Stomach (tissue), 9 donors: Measurements from ENCODE around the gene EIF3B. TPM values are rescaled to one million over a fixed set of nuclear protein-coding genes. Genes with fewer than 3 reads are reported as not detected.
A peak's percentile ranks its signal among the peaks of the same experiment; 100 is the strongest.
"Not testable (repeated sequence)": the region's sequence is repeated elsewhere in the genome, so short reads cannot be mapped to it uniquely, and the experiment has no call there.

Experiments
- DNase-seq, 2 donors: peaks; one replicate each; pipeline versions ENCODE4 v3.0.0 to v3.0.0-alpha.2; 2013 to 2019
- H3K27ac ChIP-seq, 5 donors: fragments of 200-600 bp in 4 of 5; sonication (generic) in 4 of 5; one replicate each; pipeline ENCODE4 v1.5.1; 2013 to 2019; ENCODE audit warnings: mild to moderate bottlenecking in 1 of 5, moderate library complexity in 1 of 5
- H3K27me3 ChIP-seq, 3 donors: fragments of 200-600 bp; sonication (generic); one replicate each; pipeline ENCODE4 v1.5.1; 2017 to 2019; ENCODE audit warnings: mixed run types in 1 of 3
- H3K36me3 ChIP-seq, 4 donors: fragments of 200-600 bp; sonication (generic); 1 replicate in 3 of 4; 2 replicates in 1 of 4; pipeline ENCODE4 v1.5.1; 2016 to 2019
- H3K4me1 ChIP-seq, 4 donors: fragments of 200-600 bp; sonication (generic); one replicate each; pipeline ENCODE4 v1.5.1; 2016 to 2019
- H3K4me3 ChIP-seq, 4 donors: fragments of 200-600 bp; sonication (generic) in 3 of 4; one replicate each; pipeline ENCODE4 v1.5.1; 2016 to 2019; ENCODE audit warnings: mild to moderate bottlenecking in 1 of 4
- H3K9me3 ChIP-seq, 4 donors: fragments of 200-600 bp; sonication (generic); one replicate each; pipeline ENCODE4 v1.5.1; 2016 to 2019
- CTCF ChIP-seq, 7 experiments: fragments of 450-650 bp in 4 of 7; fragments of 200-600 bp in 3 of 7; sonication (generic) in 3 of 7; IDR thresholded peaks; one replicate each; pipeline ENCODE4 v1.5.1; 2016 to 2019; ENCODE audit warnings: antibody characterized with exemption in 7 of 7, control low read depth in 2 of 7, mild to moderate bottlenecking in 1 of 7
- EP300 ChIP-seq: sonication (generic); formaldehyde crosslinking; IDR thresholded peaks from one replicate; pipeline ENCODE4 v1.6.1; 2017; ENCODE audit warnings: antibody characterized with exemption
- POLR2A ChIP-seq, 4 donors: fragments of 450-650 bp; IDR thresholded peaks; one replicate each; pipeline ENCODE4 v1.6.1; 2016; ENCODE audit warnings: antibody characterized with exemption in 4 of 4, control low read depth in 2 of 4, mild to moderate bottlenecking in 1 of 4, moderate library complexity in 1 of 4
- POLR2AphosphoS5 ChIP-seq, 3 donors: sonication (generic); formaldehyde crosslinking; IDR thresholded peaks; one replicate each; pipeline ENCODE4 v1.6.1; 2016; ENCODE audit warnings: antibody characterized with exemption in 3 of 3
- WGBS, 5 donors: extraction: QIAGEN DNeasy Blood & Tissue Kit in 3 of 5; methylation state at CpG; one replicate each; pipeline versions ENCODE4 v1.1.5 to v1.1.7; 2013 to 2018; 5-methylcytosine and 5-hydroxymethylcytosine counted together
- intact Hi-C: fragments of 100-400 bp; cut with DNase I; formaldehyde crosslinking; loops from one replicate; pipeline ENCODE4 v1.15.1; 2023; ENCODE audit warnings: low total_unique reads
- polyA plus RNA-seq, 3 donors: library from polyadenylated mRNA; stranded (reverse); fragments of 200-250 nt; gene quantifications; one replicate each; pipeline ENCODE4 v1.2.3, GENCODE V29; 2013
- total RNA-seq, 5 donors: library from RNA; depleted of rRNA; stranded (reverse); fragments of >200 nt; gene quantifications; one replicate each; pipeline versions ENCODE4 v1.1.0 to v1.2.3, GENCODE V29; 2014 to 2016
- donor health status: healthy with polysubstance abuse.
- donor health status: Bipolar disorder and iron deficiency.
- donor health status: healthy.

Gene EIF3B
- total and polyA plus RNA-seq, 8 donors = 64.8 to 373 (median 131) TPM

GRCh38 chr7:2386964-2387669, 32.5 kb downstream of the EIF3B start:
- intact Hi-C loops = no loop called here
- Histone ChIP-seq H3K27me3 (no peaks in the 10 kb centered on the region), H3K27ac (no peak overlapping the region), H3K4me3 (no peak overlapping the region), H3K9me3 (no peaks in the 10 kb centered on the region), H3K4me1 (peaks cover 0 to 4% (median 2%) of the 10 kb centered on the region in 4 donors), H3K36me3 (peaks cover 0 to 16% (median 12%) of the 10 kb centered on the region in 4 donors)
- no peak for TF ChIP-seq EP300
- no peak for TF ChIP-seq POLR2AphosphoS5 (IDR thresholded peaks at IDR 0.05)
- no peak for TF ChIP-seq CTCF (IDR thresholded peaks at IDR 0.05)
- TF ChIP-seq POLR2A (IDR thresholded peaks at IDR 0.05) = no peak
- no peak for DNase-seq
- 81 to 90% (median 86%) methylated on average over 14 to 17 of the region's 17 CpGs for WGBS, 5 donors

DNA sequence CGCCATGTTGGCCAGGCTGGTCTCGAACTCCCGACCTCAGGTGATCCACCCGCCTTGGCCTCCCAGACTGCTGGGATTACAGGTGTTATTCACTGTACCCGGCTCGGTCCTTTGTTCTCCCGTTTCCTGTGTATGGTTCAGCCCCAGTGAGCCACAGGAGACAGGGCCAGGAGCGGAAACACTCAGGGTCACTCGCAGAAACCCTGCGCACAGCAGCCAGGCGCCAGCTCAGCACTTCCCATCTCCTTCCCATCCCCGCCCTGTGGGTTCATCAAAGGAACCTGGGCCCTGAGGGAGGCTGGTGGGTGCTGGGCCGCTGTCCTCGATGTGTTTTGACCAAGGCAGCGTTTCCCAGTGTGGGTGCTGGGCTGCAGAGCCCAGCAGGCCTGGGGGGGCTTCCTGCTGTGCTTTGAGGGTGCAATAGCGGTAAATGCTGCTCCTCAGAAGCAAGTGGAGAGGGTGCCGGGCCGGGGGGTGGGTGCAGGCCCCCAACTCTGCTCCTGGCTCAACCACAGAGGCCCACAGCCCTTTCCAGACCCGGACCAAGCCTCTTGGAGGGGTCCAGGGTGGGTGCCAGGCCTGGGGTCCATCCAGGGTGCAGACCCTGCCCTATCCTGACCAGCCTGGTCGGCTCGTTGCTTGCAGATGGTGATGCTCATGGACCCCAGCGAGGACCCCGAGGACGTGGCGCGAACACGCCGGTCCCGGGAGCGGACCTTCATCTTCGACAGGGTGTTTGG, 33.4 kb downstream of the EIF3B start:
- TF ChIP-seq EP300 (no peak), POLR2AphosphoS5 (IDR thresholded peaks at IDR 0.05) (peak in 1 of 3 donors; percentile 11)
- peaks cover 0 to 6% (median 3%) of the 10 kb centered on the region in 4 donors for H3K36me3 ChIP-seq
- DNase-seq = no peak
- H3K27me3 ChIP-seq = no peaks in the 10 kb centered on the region
- H3K27ac ChIP-seq = no peak overlapping the region
- peaks cover 0 to 4% (median 2%) of the 10 kb centered on the region in 4 donors for H3K4me1 ChIP-seq
- no peak overlapping the region for H3K4me3 ChIP-seq
- WGBS, 5 donors = 88 to 97% (median 90%) methylated on average over 18 to 31 of the region's 31 CpGs
- intact Hi-C loops = no loop called here
- no peaks in the 10 kb centered on the region for H3K9me3 ChIP-seq

DNA sequence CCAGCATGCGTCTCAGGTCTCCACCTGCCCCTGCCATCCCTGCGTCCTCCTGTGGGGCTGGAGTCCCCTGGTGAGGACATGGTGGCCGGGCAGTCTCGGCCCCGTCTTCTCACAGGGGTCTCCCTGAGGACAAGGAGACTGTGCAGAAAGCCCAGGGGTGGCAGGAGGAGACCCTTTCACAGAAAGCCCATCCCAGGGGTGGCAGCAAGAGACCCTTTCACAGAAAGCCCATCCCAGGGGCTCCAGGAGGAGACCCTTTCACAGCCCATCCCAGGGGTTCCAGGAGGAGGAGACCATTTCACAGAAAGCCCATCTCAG, 34.0 kb downstream of the EIF3B start:
- H3K4me1 ChIP-seq = peaks cover 0 to 4% (median 3%) of the 10 kb centered on the region in 4 donors
- intact Hi-C loops = no loop called here
- no peak overlapping the region for H3K27ac ChIP-seq
- H3K36me3 ChIP-seq = peaks cover 0 to 1% (median 0%) of the 10 kb centered on the region in 4 donors
- no peak for DNase-seq
- no peaks in the 10 kb centered on the region for H3K9me3 ChIP-seq
- H3K4me3 ChIP-seq = no peak overlapping the region
- TF ChIP-seq POLR2AphosphoS5 (IDR thresholded peaks at IDR 0.05) (no peak), POLR2A (IDR thresholded peaks at IDR 0.05) (no peak), CTCF (IDR thresholded peaks at IDR 0.05) (no peak), EP300 (no peak)
- 86 to 100% (median 94%) methylated on average over 5 of the region's 5 CpGs for WGBS, 5 donors
- no peaks in the 10 kb centered on the region for H3K27me3 ChIP-seq

DNA sequence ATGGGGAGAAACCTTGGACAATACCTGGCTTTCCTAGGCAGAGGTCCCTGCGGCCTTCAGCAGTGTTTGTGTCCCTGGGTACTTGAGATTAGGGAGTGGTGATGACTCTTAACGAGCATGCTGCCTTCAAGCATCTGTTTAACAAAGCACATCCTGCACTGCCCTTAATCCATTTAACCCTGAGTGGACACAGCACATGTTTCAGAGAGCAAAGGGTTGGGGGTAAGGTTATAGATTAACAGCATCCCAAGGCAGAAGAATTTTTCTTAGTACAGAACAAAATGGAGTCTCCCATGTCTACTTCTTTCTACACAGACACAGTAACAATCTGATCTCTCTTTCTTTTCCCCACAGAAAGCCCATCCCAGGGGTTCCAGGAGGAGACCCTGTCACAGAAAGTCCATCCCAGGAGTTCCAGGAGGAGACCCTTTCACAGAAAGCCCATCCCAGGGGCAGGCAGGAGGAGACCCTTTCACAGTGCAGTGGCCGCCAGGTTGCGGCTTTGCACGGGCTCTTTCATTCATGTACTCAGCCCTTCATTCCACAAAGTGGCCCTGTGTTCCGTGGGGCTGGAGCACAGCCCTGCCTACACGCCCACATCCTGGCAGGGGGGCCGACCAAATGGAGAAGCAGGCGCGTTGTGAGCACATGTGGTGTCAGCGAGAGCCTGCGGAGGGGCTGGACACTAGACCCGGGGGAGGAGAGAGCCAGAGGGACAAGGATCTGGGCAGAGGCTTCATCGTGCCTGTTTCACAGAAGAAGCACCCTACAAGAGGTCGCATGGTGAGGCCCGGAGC, 35.6 kb downstream of the EIF3B start:
- H3K27ac ChIP-seq, H3K27me3 ChIP-seq, H3K9me3 ChIP-seq, H3K4me1 ChIP-seq, H3K4me3 ChIP-seq, intact Hi-C loops, H3K36me3 ChIP-seq: not testable (repeated sequence)
- 42 to 65% (median 57%) methylated on average over 15 to 16 of the region's 16 CpGs for WGBS, 5 donors
- DNase-seq = peak in 1 of 2 donors; percentile 57

- DNase-seq = no peak
- no peaks in the 10 kb centered on the region for H3K27me3 ChIP-seq
- peaks cover 0 to 5% (median 4%) of the 10 kb centered on the region in 4 donors for H3K4me1 ChIP-seq
- WGBS, 5 donors = 63 to 75% (median 68%) methylated on average over 12 of the region's 12 CpGs
- H3K27ac ChIP-seq = no peak overlapping the region
- H3K4me3 ChIP-seq = no peak overlapping the region
- TF ChIP-seq POLR2AphosphoS5 (IDR thresholded peaks at IDR 0.05) = no peak
- H3K36me3 ChIP-seq = no peaks in the 10 kb centered on the region
- H3K9me3 ChIP-seq = no peaks in the 10 kb centered on the region
- intact Hi-C loops = no loop called here
Measured at GRCh38 chr7:2393706-2394105, 39.1 kb downstream of the EIF3B start.
